Hair follicular keratinocyte (primary cell): ENCODE data around the gene LLCFC1. TPM values are rescaled to one million over a fixed set of nuclear protein-coding genes. Genes with fewer than 3 reads are reported as not detected.

Source experiments
- total RNA-seq: library from RNA; depleted of rRNA; stranded (reverse); fragments of >200 nt; gene quantifications from 2 replicates; pipeline ENCODE4 v1.2.3, GENCODE V29; 2015

The LLCFC1 gene
- not detected in 2 replicates for total RNA-seq

DNA sequence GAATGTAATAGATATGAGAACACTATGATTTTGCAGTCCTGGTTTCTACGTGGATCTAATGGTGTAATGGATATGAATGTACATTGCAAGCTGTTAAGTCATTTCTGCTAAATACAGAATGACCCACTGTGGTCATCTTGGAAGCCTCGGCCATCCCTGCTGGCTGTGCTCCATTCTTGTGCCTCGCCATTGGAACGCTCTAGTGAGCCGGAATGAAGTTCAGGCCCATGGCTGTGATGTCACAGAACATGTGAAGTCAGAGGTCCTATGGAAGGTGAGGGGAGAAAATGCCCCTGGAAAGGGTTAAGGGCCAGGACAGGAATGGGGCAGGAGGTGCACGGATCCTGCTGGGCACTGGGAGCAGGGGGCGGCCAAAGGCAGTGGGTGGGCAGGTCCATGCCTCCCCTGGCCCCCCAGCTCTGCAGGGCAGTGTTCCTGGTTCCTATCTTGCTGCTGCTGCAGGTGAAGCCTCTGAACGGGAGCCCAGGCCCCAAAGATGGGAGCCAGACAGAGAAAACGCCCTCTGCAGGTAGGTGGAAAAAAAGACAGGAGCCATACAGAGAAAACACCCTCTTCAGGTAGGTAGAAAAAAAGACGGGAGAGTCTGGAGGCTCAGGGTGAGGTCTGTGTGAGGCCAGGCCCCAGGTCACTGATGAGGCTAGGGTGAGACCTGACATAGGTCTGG lies at the start of gene LLCFC1:
LLCFC1 (plus strand) TSS at position 259 of the 685 bp plus-strand sequence; CDS start at position 397, 138 bp downstream.

DNA sequence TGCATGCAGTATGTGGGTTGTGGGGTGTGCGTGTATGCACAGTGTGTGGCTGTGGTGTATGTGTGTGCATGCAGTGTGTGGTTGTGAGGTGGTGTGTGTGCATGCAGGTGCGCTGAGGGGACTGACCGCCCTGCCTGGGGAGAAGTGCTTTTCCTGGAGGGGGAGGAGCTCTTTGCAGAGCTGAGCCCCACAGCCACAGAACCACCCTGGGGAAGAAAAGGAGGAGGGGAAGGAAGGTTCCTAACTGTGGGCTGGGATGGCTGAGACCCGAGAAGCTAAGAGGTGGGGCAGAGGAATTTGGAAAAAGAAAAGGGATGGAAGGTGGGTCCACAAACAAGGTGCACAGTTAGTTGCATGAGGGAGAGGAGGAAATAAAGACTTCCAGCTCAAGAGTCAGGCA lies 5.7 kb upstream of the LLCFC1 start, which contains the start of gene TRPV5:
TRPV5 (minus strand) TSS at position 123 of the 400 bp plus-strand sequence. CDS start 287 bp downstream, outside the sequence.

DNA sequence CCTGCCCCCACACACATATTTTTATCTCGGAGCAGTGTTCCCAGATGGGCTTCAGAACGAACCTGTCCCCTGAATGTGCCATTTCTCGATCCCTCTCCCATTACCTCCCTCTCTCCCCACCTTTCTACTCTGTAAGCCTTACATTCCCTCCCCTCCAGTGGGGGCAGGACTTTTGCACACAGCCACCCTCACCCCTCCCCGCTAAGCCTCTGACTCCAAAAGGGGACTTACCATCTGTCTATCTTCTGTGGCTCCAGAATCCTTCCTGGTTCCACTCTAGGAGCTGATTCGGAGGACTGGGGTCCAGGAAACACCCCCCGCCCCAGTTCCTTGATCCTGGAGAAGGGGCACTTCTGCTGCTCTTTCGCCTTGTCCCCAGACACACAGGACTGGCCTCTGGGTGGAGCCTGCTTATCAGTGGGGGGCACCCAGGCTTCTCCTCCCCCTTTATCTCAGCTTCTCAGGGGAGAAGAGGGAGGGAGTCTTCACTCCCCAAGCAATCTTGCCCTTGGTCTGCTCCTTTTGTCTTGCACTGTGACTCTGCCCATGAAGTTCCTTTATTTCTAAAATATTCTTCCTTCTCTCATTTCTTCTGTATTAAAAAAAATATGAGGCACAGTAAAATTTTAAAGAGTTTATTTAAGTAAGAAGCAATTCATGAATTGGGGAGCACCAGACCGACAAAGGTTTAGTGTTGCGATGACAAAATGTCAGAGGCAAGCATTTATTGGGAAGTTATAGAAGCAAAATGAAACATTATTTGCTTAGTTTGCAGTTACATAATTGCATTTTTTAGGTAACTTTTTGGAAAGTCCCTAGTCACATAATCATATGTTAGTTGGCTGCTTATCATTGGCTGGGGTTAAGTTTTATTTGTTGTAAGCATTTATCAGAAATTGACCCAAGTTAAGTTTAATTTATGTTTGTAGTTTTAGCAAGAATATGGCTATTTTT lies 23.0 kb downstream of the LLCFC1 start, which contains the start of gene KEL:
KEL (minus strand) TSS at position 391 of the 954 bp plus-strand sequence; CDS start at position 234, 157 bp downstream.

Other genes with a start within 250 kb of the LLCFC1 start
- gene PRSS1, start 190.0 kb upstream of the LLCFC1 start, total RNA-seq, result not detected in 2 replicates
- not detected in 2 replicates for gene PRSS2, start 168.5 kb upstream of the LLCFC1 start, total RNA-seq
- gene EPHB6, start 84.4 kb upstream of the LLCFC1 start, total RNA-seq, result 0.08 TPM in 1 of 2 replicates, not detected in the other
- gene TRPV6, start 53.7 kb upstream of the LLCFC1 start, total RNA-seq, result 0.08 TPM in 1 of 2 replicates, not detected in the other
- gene TRPV5, start 5.7 kb upstream of the LLCFC1 start, total RNA-seq, result not detected in 2 replicates
- not detected in 2 replicates for gene KEL, start 22.9 kb downstream of the LLCFC1 start, total RNA-seq
- gene OR9A2, start 87.6 kb downstream of the LLCFC1 start, total RNA-seq, result not detected in 2 replicates
- gene OR6V1, start 112.9 kb downstream of the LLCFC1 start, total RNA-seq, result not detected in 2 replicates
- gene PIP, start 192.6 kb downstream of the LLCFC1 start, total RNA-seq, result not detected in 2 replicates
- not detected in 2 replicates for gene TAS2R39, start 243.9 kb downstream of the LLCFC1 start, total RNA-seq